Measurements from ENCODE around the gene MC2R. TPM values are rescaled to one million over a fixed set of nuclear protein-coding genes. Genes with fewer than 3 reads are reported as not detected.

Gene MC2R
- total RNA-seq, 1 donor from 2014 or later: not detected

GRCh38 chr18:13913205-13913604, 2.1 kb downstream of the MC2R start:
- no peak overlapping the region for H3K27ac Mint-ChIP-seq (ENCODE audit: unreplicated experiment)

GRCh38 chr18:13912601-13913000, 2.7 kb downstream of the MC2R start:
- H3K27ac Mint-ChIP-seq (ENCODE audit: unreplicated experiment): no peak overlapping the region
- peaks cover 2% of the 10 kb centered on the region for H3K27me3 Mint-ChIP-seq (ENCODE audit: unreplicated experiment)

More at GRCh38 chr18:13913205-13913604, 2.1 kb downstream of the MC2R start:
- no peak for TF ChIP-seq CTCF (IDR thresholded peaks at IDR 0.05; ENCODE audit: partially characterized antibody, unreplicated experiment)
- Mint-ChIP-seq H3K27me3 (ENCODE audit: unreplicated experiment) (peaks cover 2% of the 10 kb centered on the region), H3K36me3 (ENCODE audit: unreplicated experiment) (no peaks in the 10 kb centered on the region), H3K4me3 (ENCODE audit: unreplicated experiment) (no peak overlapping the region), H3K4me1 (ENCODE audit: low read depth, unreplicated experiment) (peaks cover 2% of the 10 kb centered on the region), H3K9me3 (ENCODE audit: unreplicated experiment) (peaks cover 3% of the 10 kb centered on the region)
- no peak for DNase-seq

GRCh38 chr18:13910986-13911385, 4.3 kb downstream of the MC2R start:
- Mint-ChIP-seq H3K27me3 (ENCODE audit: unreplicated experiment) (peaks cover 2% of the 10 kb centered on the region), H3K4me3 (ENCODE audit: unreplicated experiment) (no peak overlapping the region), H3K27ac (ENCODE audit: unreplicated experiment) (no peak overlapping the region), H3K9me3 (ENCODE audit: unreplicated experiment) (peaks cover 3% of the 10 kb centered on the region), H3K36me3 (ENCODE audit: unreplicated experiment) (no peaks in the 10 kb centered on the region), H3K4me1 (ENCODE audit: low read depth, unreplicated experiment) (peaks cover 2% of the 10 kb centered on the region)
- DNase-seq: no peak
- no peak for TF ChIP-seq CTCF (IDR thresholded peaks at IDR 0.05; ENCODE audit: partially characterized antibody, unreplicated experiment)

More at GRCh38 chr18:13912601-13913000, 2.7 kb downstream of the MC2R start:
- Mint-ChIP-seq H3K9me3 (ENCODE audit: unreplicated experiment) (peaks cover 3% of the 10 kb centered on the region), H3K36me3 (ENCODE audit: unreplicated experiment) (no peaks in the 10 kb centered on the region), H3K4me3 (ENCODE audit: unreplicated experiment) (no peak overlapping the region), H3K4me1 (ENCODE audit: low read depth, unreplicated experiment) (peaks cover 2% of the 10 kb centered on the region)
- no peak for DNase-seq
- no peak for TF ChIP-seq CTCF (IDR thresholded peaks at IDR 0.05; ENCODE audit: partially characterized antibody, unreplicated experiment)

- H3K27ac Mint-ChIP-seq (ENCODE audit: unreplicated experiment): no peak overlapping the region
- H3K4me3 Mint-ChIP-seq (ENCODE audit: unreplicated experiment): no peak overlapping the region
- peaks cover 2% of the 10 kb centered on the region for H3K27me3 Mint-ChIP-seq (ENCODE audit: unreplicated experiment)
- peaks cover 3% of the 10 kb centered on the region for H3K9me3 Mint-ChIP-seq (ENCODE audit: unreplicated experiment)
- no peak for TF ChIP-seq CTCF (IDR thresholded peaks at IDR 0.05; ENCODE audit: partially characterized antibody, unreplicated experiment)
- DNase-seq: peak; percentile 56
- peaks cover 2% of the 10 kb centered on the region for H3K4me1 Mint-ChIP-seq (ENCODE audit: low read depth, unreplicated experiment)
- H3K36me3 Mint-ChIP-seq (ENCODE audit: unreplicated experiment): no peaks in the 10 kb centered on the region
Measured at GRCh38 chr18:13910501-13910900, 4.8 kb downstream of the MC2R start.

- H3K27ac Mint-ChIP-seq (ENCODE audit: unreplicated experiment): no peak overlapping the region
Measured at GRCh38 chr18:13909141-13909940, 6.0 kb downstream of the MC2R start.

More at GRCh38 chr18:13909141-13909940, 6.0 kb downstream of the MC2R start:
- peaks cover 3% of the 10 kb centered on the region for H3K9me3 Mint-ChIP-seq (ENCODE audit: unreplicated experiment)
- TF ChIP-seq CTCF (IDR thresholded peaks at IDR 0.05; ENCODE audit: partially characterized antibody, unreplicated experiment): no peak
- DNase-seq: no peak
- no peaks in the 10 kb centered on the region for H3K36me3 Mint-ChIP-seq (ENCODE audit: unreplicated experiment)
- no peak overlapping the region for H3K4me3 Mint-ChIP-seq (ENCODE audit: unreplicated experiment)
- H3K4me1 Mint-ChIP-seq (ENCODE audit: low read depth, unreplicated experiment): peaks cover 2% of the 10 kb centered on the region
- peaks cover 2% of the 10 kb centered on the region for H3K27me3 Mint-ChIP-seq (ENCODE audit: unreplicated experiment)

All from glutamatergic neuron (in vitro differentiated cells).